ENCODE measurements around the gene APOL3.

- no peak for TF ChIP-seq CTCF (IDR thresholded peaks at IDR 0.05; ENCODE audit: extremely low read depth in 1 of 2, insufficient read depth in 1 of 2, low read depth in 1 of 2, low read length in 2 of 2)
- no peak for TF ChIP-seq MYC (IDR thresholded peaks at IDR 0.05; ENCODE audit: low read depth, low read length)
- TF ChIP-seq EZH2 (IDR thresholded peaks at IDR 0.05; ENCODE audit: borderline replicate concordance, low read depth, low read length, severe bottlenecking) = no peak
These were observed 33.0 kb upstream of the APOL3 start for GRCh38 chr22:36193577-36193976.

Data from endothelial cell of umbilical vein (primary cell).